GM21526 (cell line): ENCODE measurements around the gene ATXN8OS.
"Not testable (repeated sequence)": the region's sequence is repeated elsewhere in the genome, so short reads cannot be mapped to it uniquely, and the experiment has no call there.

Experiments
- ATAC-seq: cut with Tn5 transposase; IDR thresholded peaks from one replicate; pipeline ENCODE4 v1.9.1; 2021; ENCODE audit warnings: moderate library complexity; ENCODE audit not compliant: unreplicated experiment, low FRiP score

ATXN8OS gene

DNA sequence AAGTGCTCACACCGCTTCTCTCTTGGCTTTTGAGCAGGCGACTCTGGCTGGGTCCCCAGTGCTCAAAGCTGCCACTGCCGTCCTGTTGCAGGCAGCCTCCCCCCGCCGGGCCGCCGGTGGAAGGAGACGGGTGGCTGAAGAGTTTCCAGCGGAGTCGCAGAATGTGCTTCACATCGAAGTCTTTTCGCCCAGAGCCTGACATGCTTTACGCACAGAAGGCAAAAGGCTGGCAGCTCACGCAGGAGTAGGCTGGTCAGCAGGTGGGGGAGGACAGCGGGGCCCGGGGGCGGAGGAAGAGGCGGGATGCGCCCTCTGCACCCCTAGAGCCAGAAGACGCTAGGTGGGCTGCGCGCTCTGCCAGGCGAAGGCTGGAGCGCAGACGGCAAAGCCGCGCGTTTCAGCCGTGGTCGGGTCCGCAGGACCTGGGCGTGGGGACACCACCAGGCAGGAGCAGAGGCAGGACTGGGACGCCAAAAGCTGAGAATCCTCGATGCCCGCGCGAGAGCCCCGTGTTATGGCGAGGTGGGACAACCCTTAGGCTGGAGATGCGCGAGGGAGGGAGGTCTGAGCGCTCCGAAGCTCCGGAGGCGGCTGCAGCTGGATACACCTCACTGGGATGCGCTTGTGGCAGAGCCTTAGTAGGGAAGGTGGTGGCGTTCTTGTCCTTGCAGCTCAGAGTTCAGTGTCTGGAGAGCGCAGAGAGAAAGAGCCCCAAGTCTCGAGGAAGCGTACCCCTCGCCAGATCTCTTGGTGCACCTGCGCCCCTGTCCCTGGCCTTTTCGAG is at the start of gene ATXN8OS:
Gene ATXN8OS, plus strand, starts transcription at position 329 of the 784 bp plus-strand sequence.
- no peak for ATAC-seq

DNA sequence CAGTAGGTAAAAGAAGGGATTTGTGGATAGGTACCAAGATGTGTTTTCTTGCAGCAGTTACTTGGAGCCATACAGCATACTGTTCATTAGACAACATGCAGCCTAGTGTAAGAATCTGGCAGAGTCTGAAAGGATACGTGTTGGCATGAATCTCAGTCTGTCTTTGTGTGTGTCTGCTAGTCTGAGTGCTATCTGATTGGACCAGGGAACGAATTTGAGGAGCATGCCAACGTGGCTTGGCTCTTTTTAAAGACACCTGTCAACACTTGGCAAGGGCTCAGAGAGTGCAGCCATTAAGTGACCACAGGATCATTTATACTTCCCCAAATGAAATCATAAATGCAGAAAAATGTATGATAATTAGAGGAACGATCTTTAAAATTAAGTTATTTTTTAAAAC is 27.6 kb upstream of the ATXN8OS start:
- no peak for ATAC-seq

DNA sequence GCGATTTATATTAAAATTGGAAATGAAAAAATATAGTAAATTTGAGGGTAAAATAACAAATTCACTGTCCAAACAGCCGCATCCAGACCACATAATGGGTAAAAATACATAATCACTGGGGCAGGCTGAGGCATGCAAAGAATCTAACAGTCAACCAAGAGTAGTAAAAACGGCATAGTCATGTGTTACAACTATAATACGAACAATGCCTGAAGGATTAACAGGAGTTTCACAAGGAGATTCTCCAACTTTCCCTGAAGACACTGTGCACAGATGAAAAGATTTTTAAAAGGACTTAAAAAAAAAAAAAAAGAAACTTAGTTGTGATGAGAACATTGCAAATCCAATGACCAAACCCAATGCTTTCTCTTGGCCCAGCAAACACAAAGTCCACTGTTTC is 20.4 kb upstream of the ATXN8OS start:
- no peak for ATAC-seq

DNA sequence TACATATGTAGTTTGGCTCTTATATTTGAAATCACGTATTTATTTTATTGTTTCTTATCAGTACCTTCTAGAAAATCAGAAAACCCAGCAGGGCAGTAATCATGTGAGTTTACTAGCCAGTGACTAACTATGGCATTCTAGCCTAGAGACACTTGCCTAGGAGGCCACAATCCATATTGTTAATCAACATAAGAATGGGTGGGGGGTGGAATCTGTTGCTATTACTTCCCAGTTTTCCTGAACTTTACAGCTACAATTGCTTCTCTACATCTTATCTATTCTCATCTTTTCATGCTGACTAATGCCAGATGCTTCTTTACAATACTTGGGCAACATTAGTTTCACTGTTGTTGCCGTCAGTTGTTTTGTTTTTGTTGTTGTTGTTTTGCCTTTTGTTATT is 18.7 kb upstream of the ATXN8OS start:
- ATAC-seq, result no peak

DNA sequence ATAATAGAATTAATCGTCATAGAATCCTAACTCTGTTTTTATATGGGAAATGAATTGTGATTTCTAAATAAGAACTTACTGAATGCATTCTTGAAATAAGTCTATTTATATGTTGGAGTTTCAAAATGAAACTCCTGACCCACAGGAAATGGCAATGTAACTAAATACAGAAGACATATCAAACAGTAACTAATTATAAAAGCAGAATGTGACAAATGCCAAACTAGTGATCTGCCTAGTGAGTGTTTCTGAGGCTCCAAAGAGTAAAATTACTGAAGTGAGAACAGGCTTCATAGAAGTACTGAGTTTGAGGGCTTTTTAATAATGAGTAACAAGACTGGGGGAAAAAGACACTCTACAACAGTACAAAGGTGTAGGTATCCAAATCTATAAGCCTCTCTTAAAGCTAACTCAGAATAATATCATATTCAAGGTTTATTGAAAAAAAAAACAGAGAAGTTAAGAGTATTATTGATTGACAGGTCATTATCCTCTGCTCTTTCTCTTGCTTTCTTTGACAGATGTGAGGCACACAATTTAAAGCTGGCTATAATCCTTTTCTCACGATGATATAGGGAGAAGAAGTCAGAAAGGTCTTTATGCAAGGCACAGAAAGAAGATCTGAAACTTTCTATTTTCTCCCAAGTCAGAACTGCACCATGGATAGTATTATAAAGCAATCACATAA is 17.4 kb upstream of the ATXN8OS start:
- ATAC-seq, result no peak

DNA sequence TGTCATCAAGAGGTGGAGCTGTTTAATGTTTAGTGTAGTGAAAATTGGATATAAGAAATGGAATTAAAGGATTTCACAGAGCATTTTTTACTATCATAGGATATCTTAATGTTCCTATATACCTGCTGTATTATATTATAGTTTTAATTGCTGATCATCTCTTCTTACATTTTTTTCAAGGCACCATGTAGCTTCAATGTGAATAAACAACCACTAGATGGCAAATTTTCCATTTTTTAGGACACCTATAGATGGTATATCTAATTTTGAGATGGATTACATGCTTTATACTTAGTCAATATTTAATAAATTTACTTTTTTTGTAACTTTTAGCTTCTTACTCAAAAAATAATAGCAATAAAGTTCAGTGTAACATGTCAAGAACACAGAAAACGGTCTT is 9.0 kb upstream of the ATXN8OS start:
- ATAC-seq, result no peak

DNA sequence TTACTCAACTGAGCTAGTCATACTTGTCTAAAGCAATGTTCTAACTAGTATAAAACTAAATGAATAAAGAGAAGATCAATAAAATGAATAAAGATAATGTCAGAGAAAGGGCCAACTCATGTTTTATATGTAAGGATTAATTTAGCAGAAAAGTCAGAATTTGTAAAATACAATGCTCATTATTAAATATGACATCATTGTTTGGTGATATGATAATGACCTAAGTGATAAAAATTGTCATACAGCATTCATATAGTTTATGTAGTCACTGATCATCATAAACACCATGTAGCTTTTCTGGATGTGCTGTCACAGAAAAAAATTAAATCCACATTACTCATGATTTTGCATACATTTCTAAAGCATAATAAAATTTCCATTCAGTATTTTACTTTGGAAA is 3.1 kb upstream of the ATXN8OS start:
- ATAC-seq, result no peak

DNA sequence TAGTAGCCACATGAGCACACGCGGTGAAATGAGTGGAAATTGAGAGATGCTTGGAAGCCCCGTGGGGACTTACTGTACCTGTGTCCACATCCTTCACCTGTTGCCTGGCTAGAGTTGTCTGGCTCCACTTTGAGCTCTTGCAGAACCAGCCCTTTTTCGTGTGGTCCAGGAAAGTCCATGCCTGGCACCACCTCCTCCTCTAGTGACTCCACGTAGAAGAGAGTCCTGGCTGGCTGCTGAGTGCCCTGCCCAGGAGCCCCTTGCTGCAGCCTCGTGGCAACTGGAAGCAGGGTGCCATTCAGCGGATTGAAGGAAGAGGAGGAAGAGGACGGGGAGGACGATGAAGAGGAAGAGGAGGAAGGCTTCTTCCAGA is 515 bp upstream of the ATXN8OS start:
- ATAC-seq, result no peak

DNA sequence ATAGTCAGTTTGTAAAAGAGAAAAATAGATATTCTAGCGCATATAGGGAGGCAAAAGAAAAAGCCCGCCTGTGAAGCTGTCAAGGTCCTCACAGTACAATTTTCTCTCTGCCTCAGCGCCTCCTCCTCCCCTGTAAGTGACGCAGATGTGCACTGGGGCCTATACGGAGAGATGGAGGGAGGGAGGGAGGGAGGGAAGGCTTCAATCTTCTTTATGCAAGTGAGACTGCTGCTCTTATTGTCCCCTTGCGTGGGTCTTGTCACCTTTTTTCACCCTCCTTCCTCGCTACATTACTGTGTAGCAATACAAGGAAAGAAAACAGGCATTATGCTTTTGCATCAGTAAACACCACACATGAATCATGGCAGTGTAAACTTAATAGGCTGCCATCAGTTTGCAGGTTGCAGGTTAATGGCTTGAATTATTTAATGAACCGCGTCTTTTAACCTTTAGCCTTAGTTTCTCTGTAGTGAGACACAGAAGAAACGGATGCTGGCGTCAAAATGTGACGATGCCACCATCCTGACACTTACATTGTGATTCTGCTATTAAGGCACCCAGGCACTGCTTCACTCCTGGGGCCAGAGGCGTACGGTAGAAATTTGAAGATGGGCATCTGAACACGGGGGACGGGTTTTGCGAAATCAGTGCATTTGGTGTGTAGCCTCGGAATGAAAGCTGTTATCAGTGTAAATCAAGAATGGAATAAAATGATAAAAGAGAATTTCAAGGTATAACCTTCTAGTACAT is 905 bp downstream of the ATXN8OS start, which contains the start of gene KLHL1:
Gene KLHL1, minus strand, starts transcription at position 97 of the 750 bp plus-strand sequence. CDS start 753 bp downstream, outside the sequence.
- no peak for ATAC-seq

DNA sequence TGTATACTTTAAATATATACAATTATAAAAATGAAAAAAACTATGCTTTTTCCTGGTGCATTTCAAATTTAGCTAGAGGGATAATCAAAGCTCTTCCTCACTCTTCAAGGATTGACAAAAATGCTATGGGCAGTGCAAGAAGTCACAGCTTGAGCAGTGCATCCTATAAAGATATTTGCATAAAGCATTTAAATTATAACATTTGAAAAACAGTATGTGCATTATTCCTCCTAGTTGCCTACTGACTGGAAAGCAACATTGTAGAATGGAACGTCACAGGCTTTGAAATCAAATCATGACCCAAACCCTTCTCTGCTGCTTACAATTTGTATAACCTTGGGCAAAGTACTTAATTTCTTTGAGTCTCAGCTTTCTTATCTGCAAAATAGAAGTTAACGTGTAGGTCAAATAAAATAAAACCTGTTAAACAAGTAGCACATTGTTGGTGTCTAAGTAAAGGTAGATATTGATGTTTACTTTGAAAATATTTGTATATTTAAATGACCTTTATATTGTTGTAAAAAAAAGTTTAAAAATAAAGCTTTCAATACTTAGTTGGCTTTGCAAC is 9.8 kb downstream of the ATXN8OS start:
- ATAC-seq, result no peak

DNA sequence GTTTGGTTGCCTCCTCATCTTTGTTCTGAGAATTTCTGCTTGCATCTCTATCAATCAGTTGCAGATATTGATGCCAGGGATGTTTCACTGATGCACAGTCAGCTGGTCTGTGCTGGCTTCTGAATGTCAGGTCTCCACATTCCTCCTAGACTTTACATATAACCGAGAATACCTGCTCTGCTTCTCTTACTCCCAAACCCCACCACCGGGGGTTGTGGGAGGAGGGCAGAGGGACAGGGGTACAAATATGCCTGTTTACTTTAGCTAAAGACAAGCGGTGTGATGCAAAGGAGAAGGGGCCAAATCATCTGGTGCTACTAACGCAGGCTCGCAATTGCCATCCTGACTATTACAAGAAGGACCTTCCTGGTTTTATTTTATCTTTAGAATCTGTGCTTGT is 18.1 kb downstream of the ATXN8OS start:
- ATAC-seq, result no peak

DNA sequence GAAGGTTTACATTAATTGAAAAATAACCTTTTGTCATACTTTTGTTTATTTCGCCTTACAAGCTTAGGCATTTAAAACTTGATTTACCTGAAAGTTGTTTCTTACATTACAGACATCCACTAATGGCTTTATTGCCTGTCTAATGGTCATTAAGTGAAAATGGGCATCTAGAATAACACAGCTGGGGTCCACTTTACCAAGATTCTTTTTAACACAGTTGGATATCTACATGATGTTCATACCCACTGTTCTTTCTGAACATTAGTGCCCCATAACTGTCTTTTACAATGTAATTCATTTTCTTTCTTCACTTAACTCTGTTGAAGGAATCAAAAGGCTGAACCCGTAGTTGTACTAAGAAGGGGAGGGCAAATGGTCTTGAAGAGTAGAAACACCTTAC is 20.5 kb downstream of the ATXN8OS start:
- ATAC-seq, result no peak

DNA sequence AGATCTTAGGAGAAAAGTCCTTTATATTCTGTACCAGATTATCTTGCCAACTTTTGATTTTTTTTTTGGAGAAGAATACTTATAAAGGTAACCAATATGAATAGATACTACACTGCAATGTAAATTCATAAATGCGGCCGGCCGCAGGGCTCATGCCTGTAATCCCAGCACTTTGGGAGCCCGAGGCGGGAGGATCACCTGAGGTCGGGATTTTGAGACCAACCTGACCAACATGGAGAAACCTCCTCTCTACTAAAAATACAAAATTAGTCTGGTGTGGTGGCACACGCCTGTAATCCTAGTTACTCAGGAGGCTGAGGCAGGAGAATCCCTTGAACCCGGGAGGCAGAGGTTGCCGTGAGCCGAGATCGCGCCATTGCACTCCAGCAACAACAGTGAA is 35.0 kb downstream of the ATXN8OS start:
- ATAC-seq, result not testable (repeated sequence)

DNA sequence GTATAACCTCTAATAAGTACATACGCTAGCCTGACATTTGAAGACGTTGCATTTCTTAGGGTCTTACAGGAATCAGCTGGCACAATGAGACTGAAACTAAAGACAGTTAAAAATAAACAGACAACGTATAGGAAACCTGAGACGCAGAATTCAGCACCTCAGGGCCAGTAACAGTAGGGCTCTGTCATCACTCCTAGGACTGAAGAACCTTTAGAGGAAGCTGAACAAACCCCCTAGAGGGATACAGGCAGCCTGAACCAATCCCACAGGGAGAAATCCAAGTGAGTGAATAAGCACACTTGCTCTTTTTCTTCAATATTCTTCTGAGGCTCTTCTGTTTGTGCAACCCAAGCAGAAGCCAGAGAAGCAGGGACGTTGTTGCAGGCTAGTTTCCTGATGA is 54.5 kb downstream of the ATXN8OS start:
- no peak for ATAC-seq

DNA sequence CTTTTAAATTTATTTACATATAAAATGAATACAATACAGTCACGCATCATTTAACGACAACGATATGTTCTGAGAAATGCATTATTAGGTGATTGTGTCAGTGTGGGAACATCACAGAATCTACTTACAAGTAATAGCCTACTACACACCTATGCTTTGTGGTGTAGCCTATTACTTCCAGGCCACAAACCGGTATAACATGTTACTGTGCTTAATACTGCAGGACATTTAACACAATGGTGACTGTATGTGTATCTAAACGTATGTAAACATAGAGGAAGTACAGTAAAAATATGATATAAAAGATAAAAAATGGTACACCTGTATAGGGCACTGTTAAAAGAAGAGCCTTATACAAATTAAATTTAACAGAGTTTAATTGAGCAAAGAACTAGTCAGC is 63.1 kb downstream of the ATXN8OS start:
- ATAC-seq, result no peak

DNA sequence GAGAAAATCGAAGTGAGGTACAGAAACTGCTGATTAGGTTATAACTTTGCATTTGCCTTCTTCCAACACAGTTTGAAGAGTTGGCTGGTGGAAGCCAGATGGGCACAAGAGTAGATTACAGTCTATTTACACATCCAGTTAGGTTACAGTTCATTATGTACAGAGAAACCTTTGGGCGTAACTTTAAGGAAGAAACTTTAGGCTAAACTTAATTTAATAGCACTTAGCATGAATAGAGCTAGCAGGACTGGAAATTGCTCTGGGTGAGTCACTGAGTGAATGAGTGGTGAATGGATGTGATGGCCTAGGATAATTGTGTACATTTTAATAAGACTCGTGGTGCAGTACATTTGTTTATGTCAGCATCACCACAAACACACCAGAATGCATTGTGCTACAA is 63.5 kb downstream of the ATXN8OS start:
- ATAC-seq, result no peak

DNA sequence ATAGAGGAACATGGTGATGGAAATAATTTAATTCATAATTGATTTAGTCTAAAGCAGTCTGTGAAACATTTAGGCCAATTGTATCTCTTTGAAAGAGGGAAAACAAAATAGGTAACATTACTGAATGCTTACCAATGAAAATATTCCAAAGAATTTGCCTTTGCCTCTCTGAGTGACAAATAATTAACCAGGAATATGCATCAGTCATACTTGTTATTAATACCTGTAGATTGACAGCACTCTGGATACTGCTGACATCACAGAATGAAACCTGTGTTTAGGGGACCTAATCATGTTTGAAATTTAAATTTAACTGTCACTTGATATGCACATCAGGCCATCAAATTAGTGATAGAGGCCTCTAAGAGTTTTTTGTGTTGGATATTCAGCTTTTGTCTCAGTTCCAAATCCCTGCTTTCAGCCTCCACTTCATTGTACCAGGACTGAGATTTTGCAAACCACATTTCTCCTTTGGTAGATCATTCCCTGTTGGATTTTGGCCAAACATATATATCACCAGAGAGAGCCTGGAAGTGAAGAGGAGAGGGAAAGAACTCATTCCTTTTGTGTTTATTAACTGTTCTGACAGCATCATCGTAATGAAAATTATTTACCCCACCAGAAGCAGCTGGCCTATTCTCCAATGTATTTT is 65.4 kb downstream of the ATXN8OS start:
- ATAC-seq, result no peak

DNA sequence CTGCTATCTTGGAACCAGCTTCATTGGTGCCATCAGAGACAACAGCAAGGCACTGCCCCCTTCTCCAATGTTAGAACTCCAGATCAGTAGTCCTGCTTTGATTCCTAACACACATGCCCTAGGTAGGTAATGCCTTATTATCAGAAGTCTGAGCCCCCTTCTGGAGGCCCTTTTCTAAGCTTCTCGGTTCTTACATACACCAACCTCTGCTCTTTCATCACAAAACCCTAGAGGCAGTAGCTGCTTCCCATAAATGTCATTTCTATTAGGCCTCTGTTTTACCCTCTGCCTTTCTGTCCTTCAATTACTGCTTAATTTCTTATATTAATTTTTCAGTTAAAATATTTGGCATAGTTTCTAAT is 66.0 kb downstream of the ATXN8OS start:
- no peak for ATAC-seq

DNA sequence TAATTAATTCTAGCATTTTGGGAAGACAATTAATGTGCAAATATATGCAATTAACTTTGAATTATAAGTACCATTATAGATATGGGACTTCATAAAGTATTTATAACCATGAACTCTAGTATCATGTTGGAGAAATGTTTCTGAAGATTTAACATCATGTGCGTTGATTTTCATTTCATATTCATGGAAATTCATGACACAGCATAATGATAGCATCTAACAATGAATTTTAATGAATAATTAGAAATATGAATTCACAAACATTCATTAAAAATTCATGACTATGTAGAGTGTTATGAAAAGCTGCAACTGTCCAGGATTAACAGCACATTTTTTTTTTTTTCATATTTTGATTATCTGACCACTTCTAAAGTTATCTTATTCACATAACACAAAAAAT is 70.7 kb downstream of the ATXN8OS start:
- ATAC-seq, result no peak
